HS-5 (cell line): ENCODE measurements around the gene PYGO1.
"Not testable (repeated sequence)": the region's sequence is repeated elsewhere in the genome, so short reads cannot be mapped to it uniquely, and the experiment has no call there.

Experiments used
- DNase-seq: peaks from one replicate; pipeline ENCODE4 v3.0.0-alpha.2; 2012; ENCODE audit warnings: low read depth

The PYGO1 gene

GRCh38 chr15:55564347-55565145 is 23.6 kb downstream of the PYGO1 start:
- DNase-seq: no peak

GRCh38 chr15:55562601-55563000 is 25.5 kb downstream of the PYGO1 start:
- DNase-seq: no peak

GRCh38 chr15:55555089-55555488 is 33.1 kb downstream of the PYGO1 start:
- DNase-seq: no peak

GRCh38 chr15:55552926-55553325 is 35.2 kb downstream of the PYGO1 start:
- no peak for DNase-seq

GRCh38 chr15:55552451-55552850 is 35.7 kb downstream of the PYGO1 start:
- no peak for DNase-seq

GRCh38 chr15:55549305-55549704 is 38.8 kb downstream of the PYGO1 start:
- DNase-seq: no peak

- peak; percentile 23 for DNase-seq
These were observed 41.4 kb downstream of the PYGO1 start for GRCh38 chr15:55546718-55547117.

- no peak for DNase-seq
These were observed 52.7 kb downstream of the PYGO1 start for GRCh38 chr15:55535436-55535835.

GRCh38 chr15:55532944-55533343 is 55.2 kb downstream of the PYGO1 start:
- DNase-seq: no peak

GRCh38 chr15:55530861-55531313 is 57.3 kb downstream of the PYGO1 start:
- no peak for DNase-seq

- DNase-seq: no peak
These were observed 59.3 kb downstream of the PYGO1 start for GRCh38 chr15:55528812-55529211.

GRCh38 chr15:55527150-55527549 is 61.0 kb downstream of the PYGO1 start:
- no peak for DNase-seq

- peak; percentile 19 for DNase-seq
These were observed 61.5 kb downstream of the PYGO1 start for GRCh38 chr15:55526559-55527036.

- DNase-seq: no peak
These were observed 65.2 kb downstream of the PYGO1 start for GRCh38 chr15:55522742-55523450.

- DNase-seq: no peak
These were observed 69.5 kb downstream of the PYGO1 start for GRCh38 chr15:55518641-55519040.

- DNase-seq: no peak
These were observed 70.1 kb downstream of the PYGO1 start for GRCh38 chr15:55518009-55518408.

GRCh38 chr15:55515991-55516776 is 72.0 kb downstream of the PYGO1 start:
- no peak for DNase-seq

GRCh38 chr15:55515491-55515890 is 72.7 kb downstream of the PYGO1 start:
- DNase-seq: no peak

GRCh38 chr15:55514414-55514850 is 73.7 kb downstream of the PYGO1 start:
- DNase-seq: no peak

GRCh38 chr15:55513621-55514413 is 74.3 kb downstream of the PYGO1 start:
- not testable (repeated sequence) for DNase-seq

GRCh38 chr15:55513152-55513551 is 75.0 kb downstream of the PYGO1 start:
- DNase-seq: no peak

GRCh38 chr15:55507567-55507966 is 80.6 kb downstream of the PYGO1 start:
- DNase-seq: no peak
